Tibial nerve (tissue), 4 donors: ENCODE results near the gene SERPINB3.

Experiments
- EP300 ChIP-seq, 2 donors: sonication (generic); formaldehyde crosslinking; IDR thresholded peaks; one replicate each; pipeline ENCODE4 v1.6.1; 2017; ENCODE audit warnings: antibody characterized with exemption in 2 of 2, mild to moderate bottlenecking in 1 of 2
- POLR2A ChIP-seq, 2 donors: fragments of 450-650 bp; IDR thresholded peaks; one replicate each; pipeline ENCODE4 v1.6.1; 2017; ENCODE audit warnings: antibody characterized with exemption in 2 of 2, mild to moderate bottlenecking in 2 of 2, moderate library complexity in 2 of 2
- TF ChIP-seq, protein P1 (sequence below), 5 experiments: fragments of 200-600 bp in 3 of 5; fragments of 450-650 bp in 2 of 5; sonication (generic) in 3 of 5; IDR thresholded peaks; one replicate each; pipeline ENCODE4 v1.5.1; 2016 to 2019; ENCODE audit warnings: antibody characterized with exemption in 5 of 5, mild to moderate bottlenecking in 3 of 5, moderate library complexity in 2 of 5

DNA sequence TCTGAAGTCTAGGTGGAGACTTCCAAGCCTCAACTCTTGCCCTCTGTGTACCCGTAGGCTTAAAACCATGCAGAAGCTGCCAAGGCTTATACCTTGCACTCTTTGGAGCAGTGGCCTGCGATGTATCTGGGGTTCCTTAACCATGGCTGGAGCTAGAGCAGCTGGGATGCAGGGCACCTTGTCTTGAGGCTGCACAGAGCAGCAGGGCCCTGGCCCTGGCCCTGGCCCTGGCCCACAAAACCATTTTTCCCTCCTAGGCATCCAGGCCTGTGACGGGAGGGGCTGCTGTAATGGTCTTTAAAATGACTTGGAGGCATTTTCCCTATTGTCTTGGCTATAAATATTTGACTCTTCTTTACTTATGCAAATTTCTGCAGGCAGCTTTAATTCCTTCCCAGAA, 36.8 kb downstream of the SERPINB3 start:
- TF ChIP-seq, protein P1, sequence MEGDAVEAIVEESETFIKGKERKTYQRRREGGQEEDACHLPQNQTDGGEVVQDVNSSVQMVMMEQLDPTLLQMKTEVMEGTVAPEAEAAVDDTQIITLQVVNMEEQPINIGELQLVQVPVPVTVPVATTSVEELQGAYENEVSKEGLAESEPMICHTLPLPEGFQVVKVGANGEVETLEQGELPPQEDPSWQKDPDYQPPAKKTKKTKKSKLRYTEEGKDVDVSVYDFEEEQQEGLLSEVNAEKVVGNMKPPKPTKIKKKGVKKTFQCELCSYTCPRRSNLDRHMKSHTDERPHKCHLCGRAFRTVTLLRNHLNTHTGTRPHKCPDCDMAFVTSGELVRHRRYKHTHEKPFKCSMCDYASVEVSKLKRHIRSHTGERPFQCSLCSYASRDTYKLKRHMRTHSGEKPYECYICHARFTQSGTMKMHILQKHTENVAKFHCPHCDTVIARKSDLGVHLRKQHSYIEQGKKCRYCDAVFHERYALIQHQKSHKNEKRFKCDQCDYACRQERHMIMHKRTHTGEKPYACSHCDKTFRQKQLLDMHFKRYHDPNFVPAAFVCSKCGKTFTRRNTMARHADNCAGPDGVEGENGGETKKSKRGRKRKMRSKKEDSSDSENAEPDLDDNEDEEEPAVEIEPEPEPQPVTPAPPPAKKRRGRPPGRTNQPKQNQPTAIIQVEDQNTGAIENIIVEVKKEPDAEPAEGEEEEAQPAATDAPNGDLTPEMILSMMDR (IDR thresholded peaks at IDR 0.05) = no peak
- TF ChIP-seq POLR2A (IDR thresholded peaks at IDR 0.05) (no peak), EP300 (IDR thresholded peaks at IDR 0.05) (no peak)
